Stimulated activated CD8-positive, alpha-beta memory T cell treated with anti-CD3 and anti-CD28 coated beads, Interleukin-7, amount 100 ng/mL, for 4 hours (primary cell): ENCODE measurements around the gene OLFML2A.

Experiments
- DNase-seq, 2 donors: peaks; one replicate each; pipeline ENCODE4 v3.0.0-alpha.2; 2020; ENCODE audit warnings: low read depth in 2 of 2

Gene OLFML2A

DNA sequence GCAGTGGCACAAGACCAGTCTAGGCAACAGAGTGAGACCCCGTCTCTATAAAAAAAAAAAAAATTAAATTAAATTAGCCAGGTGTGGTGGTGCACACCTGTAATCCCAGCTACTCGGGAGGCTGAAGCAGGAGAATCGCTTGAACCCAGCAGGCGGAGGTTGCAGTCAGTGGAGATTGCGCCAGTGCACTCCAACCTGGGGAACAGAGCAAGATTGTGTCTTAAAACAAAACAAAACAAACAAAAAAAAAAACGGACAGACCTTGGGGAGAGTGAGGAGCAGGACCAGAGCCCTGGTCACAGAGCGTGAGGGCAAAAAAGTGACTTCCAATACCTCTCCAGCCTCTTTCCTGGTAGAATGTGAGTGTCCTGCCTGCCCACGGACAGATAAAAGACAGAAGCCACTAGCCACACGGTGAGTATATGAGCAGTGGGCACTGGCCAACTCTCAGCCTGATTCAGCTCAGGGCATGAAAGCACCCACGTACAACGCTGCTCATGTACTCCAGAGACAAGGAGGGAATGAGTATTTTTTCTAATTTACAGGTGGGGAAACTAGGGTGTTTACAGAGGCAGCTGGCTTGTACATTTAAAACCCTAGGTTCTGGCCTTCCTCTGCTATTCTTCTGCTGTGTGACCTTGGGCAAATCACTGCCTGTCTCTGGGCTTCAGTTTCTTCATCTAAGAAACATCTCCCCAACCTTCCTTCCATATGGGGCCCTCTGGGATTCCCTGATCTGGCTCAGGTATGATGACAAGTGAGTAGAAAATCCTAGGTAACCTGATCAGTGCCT is 1.8 kb downstream of the OLFML2A start:
- no peak for DNase-seq

DNA sequence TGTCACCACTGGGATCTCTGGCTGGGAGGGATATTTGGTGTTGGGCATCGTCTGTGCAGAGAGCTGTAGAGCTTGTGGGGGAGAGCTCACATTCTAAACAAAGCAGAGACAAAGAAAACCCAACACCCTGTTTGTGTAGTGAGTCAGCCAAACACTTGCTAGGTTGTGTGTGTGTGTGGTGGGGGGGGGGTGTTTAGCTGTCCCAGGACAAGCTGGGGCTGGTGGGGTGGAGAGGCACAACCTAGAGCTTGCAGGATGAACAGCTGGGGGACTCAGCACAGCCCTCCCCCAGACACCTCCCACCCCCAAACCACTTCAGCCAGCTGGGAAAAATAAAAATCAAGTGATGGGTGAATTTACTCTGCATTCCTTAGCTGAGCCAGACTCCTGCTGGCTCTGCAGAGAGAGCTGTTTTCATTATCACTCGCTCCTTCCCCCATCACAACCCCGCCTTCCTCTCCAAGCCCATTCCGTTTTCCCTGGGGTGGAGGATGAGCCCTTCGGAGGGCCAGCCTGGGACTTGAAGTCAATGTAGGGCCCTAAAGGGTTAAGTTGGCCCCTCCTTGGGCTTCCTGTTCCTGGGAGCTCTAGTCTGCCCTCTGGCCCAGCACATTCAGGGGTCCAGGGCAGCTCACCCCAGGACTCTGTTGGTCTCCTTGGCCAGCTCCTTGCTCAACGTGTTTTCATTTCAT is 2.6 kb downstream of the OLFML2A start:
- DNase-seq = no peak

DNA sequence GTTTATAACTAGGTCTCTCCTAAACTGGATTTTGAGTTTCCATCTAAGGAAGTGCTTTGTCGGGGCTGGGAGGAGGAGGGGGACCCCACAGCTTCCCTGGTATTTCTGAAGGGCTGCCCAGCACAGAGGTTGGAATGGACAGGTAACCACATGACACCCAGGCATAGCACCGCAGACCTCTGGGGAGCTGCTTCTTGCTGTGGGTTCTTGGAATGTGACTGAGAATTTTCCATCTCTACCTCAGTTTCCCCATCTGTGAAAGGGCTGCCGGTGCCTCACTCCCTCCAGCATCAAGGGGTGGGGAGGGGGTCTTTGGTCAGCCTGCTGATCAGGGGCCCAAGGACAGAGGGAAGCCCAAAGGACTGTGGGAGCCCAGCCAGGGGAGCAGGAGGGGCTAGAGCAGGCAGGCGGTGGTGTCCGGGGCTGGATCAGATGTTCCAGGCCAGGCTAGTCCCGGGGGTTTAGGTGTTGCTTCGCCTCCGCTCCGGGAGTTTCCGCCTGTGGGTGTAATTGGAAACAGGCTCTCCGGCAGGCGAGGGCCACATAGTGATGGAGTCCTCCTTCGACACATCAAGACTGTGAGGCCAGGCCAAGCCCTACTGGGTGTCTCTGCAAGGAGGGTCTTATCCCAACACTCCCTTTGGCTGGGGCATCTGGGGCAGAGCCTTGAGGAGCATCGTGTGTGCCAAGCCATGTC is 3.3 kb downstream of the OLFML2A start:
- no peak for DNase-seq

DNA sequence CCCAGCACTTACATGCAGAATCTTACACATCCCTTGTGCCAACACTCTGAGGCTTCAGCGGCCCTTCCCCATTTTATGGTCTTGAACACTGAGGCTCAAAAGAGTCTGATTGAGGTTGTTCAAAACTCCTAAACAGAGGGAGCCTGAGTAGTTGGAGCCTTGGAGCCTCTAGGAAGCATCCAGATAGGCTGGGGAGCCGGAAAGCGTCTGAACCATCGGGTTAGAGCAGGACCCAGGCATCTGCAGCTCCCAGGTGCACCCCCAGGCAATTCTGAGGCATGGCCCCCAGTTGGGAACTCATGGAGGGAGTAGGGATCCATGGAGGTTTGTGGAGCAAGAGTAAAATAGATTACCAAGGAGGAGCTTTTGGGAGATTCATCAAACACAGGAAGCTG is 3.8 kb downstream of the OLFML2A start:
- DNase-seq = no peak

DNA sequence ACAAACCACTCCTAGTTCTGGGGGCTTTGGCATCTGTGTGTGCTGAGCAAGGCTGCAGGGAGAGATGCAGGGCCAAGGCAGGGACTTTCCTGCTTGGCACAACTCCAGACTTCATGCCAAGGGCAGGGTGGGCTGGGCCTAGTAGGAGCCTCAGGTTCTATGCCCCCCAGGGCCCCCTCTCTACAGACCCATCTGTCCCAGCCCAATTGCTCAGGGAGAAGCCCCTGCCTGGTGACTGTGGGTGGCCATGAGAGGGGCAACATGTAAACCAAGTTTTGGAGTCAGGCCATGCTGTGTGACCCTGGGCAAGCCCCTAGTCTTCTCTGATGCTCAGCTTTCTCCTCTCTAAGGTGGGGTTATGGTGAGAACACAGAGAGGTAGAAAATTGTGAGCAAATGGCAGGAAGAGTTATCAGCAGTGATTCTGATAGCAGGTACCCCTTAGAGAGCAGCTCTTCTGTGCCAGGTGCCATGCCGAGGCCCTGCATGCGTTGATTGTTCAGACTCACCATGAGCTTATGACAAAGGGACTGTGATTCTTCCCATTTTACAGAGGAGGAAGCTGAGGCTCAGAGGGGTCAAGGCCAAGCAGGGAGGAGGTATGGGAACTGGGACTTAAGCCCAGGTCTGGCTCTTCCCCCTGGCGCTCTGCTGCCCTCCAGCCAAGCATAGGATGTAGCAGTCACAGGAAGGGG is 5.2 kb downstream of the OLFML2A start:
- DNase-seq = no peak

DNA sequence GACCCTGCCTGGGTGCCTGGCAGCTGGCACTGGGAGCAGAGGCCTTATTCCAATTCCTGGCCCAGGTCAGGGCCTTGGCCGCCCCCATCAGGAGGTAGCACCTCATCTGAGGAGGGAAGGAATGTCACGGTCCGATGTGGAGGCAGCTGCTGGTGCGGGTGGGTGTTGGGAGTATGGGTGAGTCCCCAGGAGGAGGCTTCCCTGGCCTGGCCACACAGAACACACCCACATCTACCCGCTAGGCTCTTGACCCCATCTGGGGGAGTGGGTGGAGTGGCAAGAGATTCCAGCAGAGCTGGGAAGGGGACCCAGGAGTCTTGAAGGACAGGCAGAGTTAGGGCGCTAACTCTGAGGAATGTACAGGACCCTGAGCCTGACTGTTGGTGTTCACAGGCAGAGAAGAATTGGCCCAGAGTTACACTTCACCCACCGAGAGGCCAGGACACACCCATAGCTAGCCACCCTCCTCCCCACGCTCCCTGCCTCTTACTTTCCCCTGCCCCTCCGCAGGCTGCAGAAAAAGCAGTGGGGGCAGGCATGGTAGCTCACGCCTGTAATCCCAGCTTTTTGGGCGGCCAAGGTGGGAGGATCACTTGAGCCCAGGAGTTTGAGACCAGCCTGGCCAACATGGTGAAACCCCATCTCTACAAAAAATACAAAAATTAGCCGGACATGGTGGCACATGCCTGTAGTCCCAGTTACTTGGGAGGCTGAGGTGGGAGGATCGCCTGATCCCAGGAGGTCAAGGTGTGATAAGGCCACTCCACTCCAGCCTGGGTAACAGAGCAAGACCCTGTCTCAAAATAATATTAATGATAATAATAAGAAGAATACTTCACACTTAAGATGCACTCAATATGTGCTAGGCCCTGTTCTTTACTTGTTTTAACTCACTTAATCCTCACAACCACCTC is 6.0 kb downstream of the OLFML2A start:
- DNase-seq = no peak

DNA sequence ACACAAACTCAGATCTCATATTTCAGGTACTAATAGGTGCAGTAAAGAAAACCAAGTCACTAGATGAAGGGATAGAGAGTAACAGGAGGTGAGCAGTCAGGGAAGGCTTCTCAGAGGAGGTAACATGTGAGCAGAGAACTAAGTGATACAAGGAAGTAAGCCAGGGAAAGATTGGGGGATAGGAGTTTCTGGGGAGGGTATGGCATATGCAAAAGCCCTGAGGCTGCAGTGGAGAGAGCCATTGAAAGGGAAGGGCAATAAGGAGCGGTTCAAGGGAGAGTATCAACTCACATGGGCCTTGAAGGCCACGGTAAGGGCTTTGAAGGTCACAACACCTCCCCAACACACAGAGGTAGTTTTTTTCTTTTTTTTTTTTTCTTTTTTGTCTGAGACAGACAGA is 6.9 kb downstream of the OLFML2A start:
- DNase-seq = no peak

DNA sequence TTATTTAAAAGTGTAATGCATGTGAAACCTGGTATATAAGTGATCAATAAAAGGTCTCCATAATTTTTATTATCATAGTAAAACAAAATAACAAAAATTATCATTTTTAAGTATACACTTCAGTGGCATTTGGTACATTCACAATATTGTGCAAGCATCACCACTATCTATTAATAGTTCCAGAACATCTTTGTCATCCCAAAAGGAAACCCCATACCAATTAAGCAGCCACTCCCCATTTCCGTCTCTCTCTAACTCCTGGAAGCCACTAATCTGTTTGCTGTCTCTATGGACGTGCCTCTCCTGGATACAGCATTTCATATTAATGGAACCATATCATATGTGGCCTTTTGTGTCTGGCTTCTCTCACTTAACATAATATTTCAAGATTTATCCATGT is 7.6 kb downstream of the OLFML2A start:
- DNase-seq = no peak

DNA sequence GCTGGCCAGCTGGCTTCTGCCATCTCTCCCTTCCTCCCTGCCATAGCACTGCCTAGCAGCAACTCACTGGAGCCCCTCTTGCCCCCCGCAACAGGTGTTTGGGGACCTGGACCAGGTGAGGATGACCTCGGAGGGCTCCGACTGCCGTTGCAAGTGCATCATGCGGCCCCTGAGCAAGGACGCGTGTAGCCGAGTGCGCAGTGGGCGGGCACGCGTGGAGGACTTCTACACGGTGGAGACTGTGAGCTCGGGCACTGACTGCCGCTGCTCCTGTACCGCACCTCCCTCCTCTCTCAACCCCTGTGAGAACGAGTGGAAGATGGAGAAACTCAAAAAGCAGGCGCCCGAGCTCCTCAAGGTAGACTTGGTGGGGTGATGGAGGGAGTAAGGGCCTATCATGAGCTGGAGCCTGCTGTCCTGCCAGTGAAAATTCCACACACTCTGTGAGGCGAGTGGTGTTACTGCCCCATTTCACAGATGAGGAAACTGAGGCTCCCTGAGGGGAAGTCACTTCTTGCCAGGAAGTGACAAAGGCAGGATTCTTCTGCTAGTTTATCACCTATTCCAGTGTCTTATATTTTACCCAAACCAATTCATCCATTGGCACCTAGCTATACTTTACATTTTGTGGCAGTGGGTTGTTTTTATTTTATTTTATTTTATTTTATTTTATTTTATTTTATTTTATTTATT is 10.1 kb downstream of the OLFML2A start:
- DNase-seq = no peak

DNA sequence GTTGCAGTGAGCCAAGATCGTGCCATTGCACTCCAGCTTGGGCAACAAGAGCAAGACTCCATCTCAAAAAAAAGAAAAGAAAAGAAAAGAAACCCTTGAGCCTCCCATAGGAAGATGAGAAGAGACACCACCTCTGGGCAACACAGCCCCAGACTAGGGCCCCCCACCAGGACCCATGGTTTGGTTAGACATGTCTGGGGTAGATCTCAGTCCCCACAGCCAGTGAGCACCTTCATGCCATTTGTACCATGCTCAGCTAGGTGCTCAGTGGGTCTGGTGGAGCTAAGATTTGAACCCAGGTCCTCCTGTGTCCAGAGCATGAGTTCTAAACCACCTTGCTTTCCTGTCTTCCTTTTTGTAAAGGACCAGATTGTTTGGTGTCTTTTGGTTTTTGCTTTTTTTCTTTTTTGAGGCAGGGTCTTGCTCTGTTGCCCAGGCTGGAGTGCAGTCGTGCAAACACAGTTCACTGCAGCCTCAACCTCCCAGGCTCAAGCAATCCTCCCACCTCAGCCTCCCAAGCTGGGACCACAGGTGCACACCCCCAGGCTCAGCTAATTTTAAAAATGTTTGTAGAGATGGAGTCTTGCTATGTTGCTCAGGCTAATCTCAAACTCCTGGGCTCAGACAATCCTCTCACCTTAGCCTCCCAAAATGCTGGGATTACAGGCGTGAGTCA is 11.7 kb downstream of the OLFML2A start:
- DNase-seq = no peak

DNA sequence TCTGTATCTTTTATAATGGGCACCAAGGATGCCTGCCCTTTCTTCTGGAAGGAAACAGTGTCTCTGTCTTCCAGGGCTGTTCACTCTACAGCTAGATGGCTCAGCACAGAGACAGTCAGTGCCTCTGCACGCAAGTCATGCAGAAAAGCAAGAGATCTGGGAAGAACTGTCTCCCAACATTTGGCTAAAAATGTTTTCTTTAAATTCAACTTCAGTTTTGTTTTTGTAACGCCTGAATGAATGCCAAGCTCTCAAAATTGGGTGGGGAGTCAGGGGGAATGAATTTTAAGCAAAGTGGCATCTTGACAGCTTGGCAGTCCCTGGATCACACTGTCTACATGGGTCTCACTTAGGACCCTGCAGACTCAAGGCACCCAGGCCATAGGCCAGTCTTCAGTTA is 12.6 kb downstream of the OLFML2A start:
- no peak for DNase-seq

DNA sequence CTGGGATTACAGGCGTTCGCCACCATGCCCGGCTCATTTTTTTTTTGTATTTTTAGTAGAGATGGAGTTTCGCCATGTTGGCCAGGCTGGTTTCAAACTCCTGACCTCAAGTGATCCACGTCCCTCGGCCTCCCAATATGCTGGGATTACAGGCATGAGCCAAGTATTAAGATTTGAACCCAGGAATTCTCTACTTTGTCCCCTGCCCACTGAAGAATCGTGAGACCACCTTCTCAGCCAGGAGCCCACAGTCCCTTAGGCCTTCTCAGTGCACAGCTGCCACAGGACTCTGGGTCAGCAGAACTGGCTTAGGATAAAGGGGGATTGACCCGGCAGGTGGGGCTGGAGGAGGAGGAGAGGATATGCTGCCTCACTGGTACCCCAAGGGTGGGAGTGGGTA is 13.4 kb downstream of the OLFML2A start:
- DNase-seq = no peak

DNA sequence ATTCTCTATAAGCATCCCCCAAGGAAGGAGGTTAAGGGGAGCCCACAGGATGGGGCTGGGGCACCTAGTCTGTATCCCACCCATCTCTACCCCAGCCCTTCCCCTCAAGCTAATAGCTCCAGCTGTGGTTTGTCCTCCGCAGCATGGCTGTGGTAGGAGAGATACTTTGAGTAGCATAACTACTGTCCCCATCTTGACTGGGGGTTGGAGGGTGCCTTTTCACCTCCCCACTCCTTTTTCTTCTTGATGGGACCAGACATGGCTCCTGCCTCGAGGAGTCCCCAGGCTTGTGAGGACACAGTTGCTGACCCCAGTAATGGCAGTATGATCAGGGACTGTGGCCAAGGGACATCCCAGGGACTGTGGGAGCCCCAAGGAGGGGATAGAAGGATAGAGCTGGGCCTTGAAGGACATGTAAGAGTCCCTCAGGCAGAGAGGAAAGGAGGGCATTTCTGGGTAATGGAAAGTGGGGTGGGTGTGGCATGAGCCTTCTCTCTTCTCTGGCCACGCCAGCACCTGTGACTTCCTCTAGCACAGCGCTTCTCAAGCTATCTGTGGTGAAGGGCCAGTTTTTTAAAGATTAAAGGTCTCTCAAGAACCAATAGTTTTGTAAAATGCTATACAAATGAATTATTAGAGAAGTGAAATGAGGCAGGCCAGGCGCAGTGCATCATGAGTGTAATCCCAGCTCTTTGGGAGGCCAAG is 14.0 kb downstream of the OLFML2A start:
- DNase-seq = no peak

DNA sequence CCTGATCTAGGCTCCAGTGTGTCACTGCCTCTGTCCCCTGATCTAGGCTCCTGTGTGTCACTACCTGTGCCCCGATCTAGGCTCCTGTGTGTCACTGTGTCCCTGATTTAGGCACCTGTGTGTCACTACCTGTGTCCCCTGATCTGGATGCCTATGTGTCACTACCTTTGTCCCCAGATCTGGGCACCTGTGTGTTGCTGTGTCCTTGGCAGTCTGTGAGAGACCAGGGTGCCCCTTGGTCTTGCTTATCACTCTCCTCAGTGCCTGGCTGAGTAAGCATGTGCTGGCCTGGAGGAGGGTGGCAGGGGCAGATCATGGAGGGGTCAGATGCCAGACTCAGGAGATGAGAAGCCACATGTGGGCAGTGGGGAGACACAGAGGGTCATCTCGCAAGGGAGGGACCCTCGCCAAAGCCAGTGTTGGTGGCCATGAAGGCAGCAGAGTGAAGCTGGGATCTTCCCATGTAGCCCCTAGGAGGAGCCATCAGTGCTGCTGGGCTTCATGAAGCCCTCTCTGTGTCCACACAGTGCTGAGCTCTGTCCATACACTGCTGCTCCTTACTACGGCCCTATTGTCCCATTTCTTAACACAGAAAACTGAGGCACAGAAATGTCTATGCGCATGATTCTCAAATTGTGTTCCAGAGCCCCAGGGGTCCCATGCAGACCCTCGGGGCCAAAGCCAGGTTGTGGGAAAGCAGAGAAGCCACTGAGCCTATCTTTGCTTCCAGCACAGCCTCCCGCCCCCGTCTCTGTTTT is 15.5 kb downstream of the OLFML2A start:
- DNase-seq = no peak

DNA sequence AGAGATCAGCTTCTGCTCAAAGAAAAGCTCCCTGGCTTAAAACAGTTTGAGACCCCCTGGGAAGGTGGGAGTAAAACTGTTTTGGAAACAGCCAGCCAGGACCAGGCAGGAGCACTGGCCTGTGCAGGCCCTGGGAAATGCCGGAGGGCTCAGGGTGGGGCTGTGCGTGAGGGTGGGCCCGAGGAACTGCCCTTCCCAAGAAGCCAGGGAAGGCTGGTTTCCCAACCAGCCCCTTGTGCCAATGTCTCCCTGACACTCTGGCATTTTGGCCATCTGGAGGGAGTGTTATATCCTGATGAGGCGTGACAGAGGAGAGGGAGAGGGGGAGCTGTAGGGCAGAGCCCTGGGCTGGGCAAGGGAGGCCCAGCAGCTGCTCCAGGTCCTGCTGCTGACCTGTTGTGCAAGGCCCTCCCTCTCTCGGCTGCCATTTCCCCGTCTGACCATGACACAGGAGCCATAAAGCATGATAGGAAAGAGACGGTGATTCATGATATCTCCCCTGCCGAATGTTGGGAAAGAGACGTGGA is 16.1 kb downstream of the OLFML2A start:
- DNase-seq = no peak

DNA sequence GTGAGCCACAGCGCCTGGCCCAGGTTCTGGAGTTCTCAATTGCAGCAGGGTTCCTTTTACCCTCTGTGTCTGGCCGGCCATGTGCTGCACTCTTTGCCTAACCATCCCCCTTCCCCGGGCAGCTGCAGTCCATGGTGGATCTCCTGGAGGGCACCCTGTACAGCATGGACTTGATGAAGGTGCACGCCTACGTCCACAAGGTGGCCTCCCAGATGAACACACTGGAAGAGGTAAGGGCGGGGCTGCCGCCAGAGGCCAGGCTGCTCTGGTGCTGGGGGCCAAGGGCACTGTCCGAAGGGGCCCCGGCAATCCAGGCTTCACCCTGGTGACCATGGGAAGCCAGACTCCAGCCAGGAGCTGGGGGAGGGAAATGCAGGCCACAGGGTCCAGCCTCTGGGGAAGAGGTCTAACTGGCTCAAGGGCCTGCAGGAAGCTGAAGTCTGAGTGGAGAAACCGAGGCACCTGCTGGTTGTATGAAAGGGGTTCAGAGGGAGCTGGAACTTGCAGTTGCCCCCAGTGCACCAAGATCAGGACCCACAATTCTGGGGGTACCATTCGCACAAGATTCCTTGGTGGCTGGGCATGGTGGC is 18.1 kb downstream of the OLFML2A start:
- DNase-seq = no peak

DNA sequence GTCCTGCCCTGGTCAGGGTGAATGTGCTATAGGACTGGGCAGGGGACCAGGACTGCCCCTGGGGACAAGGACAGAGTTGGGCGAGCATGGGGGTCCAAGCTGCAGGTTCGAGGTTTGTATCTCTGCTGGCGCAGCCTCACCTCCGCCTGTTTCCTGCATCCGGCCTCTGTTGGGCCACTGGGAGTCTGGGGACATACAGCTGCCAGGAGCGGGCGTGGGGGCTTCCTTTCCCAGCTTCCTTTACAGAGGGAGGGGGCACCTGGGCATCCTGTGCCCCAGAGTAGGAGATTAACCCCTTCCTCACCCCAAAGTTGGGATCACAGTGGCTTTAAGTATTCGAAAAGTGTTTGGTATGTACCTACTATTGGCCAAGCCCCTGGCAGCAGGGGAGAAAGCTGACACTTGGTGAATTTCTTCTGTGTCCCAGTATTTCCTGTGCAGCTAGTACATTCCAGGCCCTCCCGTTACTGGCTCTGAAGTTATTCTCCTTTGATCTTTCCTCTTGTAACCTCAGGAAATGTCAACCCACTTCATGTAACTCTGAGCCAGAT is 19.0 kb downstream of the OLFML2A start:
- no peak for DNase-seq
